Skin of body (tissue), 3 donors: Measurements from ENCODE around the gene FAR1. TPM values are rescaled to one million over a fixed set of nuclear protein-coding genes. Genes with fewer than 3 reads are reported as not detected.

Experiments
- DNase-seq: peaks from one replicate; lab custom pipeline; 2025; lab: John Stamatoyannopoulos, UW
- small RNA-seq: library from RNA; depleted of rRNA; stranded (forward); fragments of <200 nt; gene quantifications from one replicate; pipeline ENCODE3, GENCODE V24; 2014; ENCODE audit warnings: low replicate concordance
- total RNA-seq: library from RNA; depleted of rRNA; stranded (reverse); fragments of >200 nt; gene quantifications from one replicate; pipeline ENCODE4 v1.2.3, GENCODE V29; 2014

FAR1 gene
- total RNA-seq, 1 donor from 2014 or later, result 53.5 TPM

- DNase-seq, result no peak
Observed at GRCh38 chr11:13776134-13776815, 107.8 kb downstream of the FAR1 start.

- DNase-seq, result no peak
Observed at GRCh38 chr11:13777341-13777985, 109.0 kb downstream of the FAR1 start.

GRCh38 chr11:13778345-13778744 lies 109.9 kb downstream of the FAR1 start:
- DNase-seq, result no peak

GRCh38 chr11:13781153-13781552 lies 112.7 kb downstream of the FAR1 start:
- DNase-seq, result no peak

Small RNAs within 50 kb of the gene (small RNA-seq; reads per million reads assigned to genes)
- gene AC013828.1 (not detected), gene RF00019 (not detected), gene RPL39P26 (not detected)

Other genes with a start within 250 kb of the FAR1 start
- 40.3 TPM for gene BTBD10, start 205.4 kb upstream of the FAR1 start, total RNA-seq
- gene PTH, start 172.7 kb upstream of the FAR1 start, total RNA-seq, result not detected